Testis (tissue), 2 donors: ENCODE measurements around the gene RBM33.

Experiments used
- CTCF ChIP-seq, 3 experiments: fragments of 450-650 bp in 2 of 3; fragments of 200-600 bp in 1 of 3; sonication (generic) in 1 of 3; IDR thresholded peaks; one replicate each; pipeline ENCODE4 v1.5.1; 2016 to 2019; ENCODE audit warnings: antibody characterized with exemption in 3 of 3, mild to moderate bottlenecking in 2 of 3, moderate library complexity in 1 of 3
- POLR2A ChIP-seq: fragments of 450-650 bp; IDR thresholded peaks from one replicate; pipeline ENCODE4 v1.6.1; 2017; ENCODE audit warnings: antibody characterized with exemption, mild to moderate bottlenecking, moderate library complexity

- TF ChIP-seq CTCF (IDR thresholded peaks at IDR 0.05) (no peak), POLR2A (no peak)
Observed at GRCh38 chr7:155733582-155734444, 89.4 kb downstream of the RBM33 start.
